AG04450 (cell line): ENCODE measurements around the gene RFX3. TPM values are rescaled to one million over a fixed set of nuclear protein-coding genes. Genes with fewer than 3 reads are reported as not detected.

Source experiments
- CTCF ChIA-PET: fragments of 300-600, 350-600 bp; formaldehyde crosslinking; extraction: SDS; loops from one replicate; lab custom pipeline; 2022; ENCODE audit warnings: antibody characterized with exemption, inconsistent platforms; lab: Charles Lee
- POLR2A ChIA-PET: fragments of 350-600 bp; formaldehyde crosslinking; extraction: SDS; loops from one replicate; lab custom pipeline; 2021; ENCODE audit warnings: antibody characterized with exemption, inconsistent platforms; lab: Yijun Ruan, JAX
- DNase-seq: peaks from one replicate; pipeline ENCODE4 v3.0.0-alpha.2; 2011; ENCODE audit warnings: low read depth, low spot score
- H3K27ac ChIP-seq: one replicate; pipeline ENCODE4 v1.5.1; 2012; ENCODE audit warnings: low read depth, low read length, control low read depth
- H3K27me3 ChIP-seq: one replicate; pipeline ENCODE4 v1.6.0; 2012; ENCODE audit warnings: low read length; ENCODE audit not compliant: control insufficient read depth, insufficient read depth
- H3K4me3 ChIP-seq: 2 replicates; pipeline ENCODE4 v1.5.1; 2011; ENCODE audit warnings: mild to moderate bottlenecking, low read depth, low read length, control low read depth
- H3K9me3 ChIP-seq: 2 replicates; pipeline ENCODE4 v1.5.1; 2012; ENCODE audit warnings: low read length; ENCODE audit not compliant: control insufficient read depth, insufficient read depth
- CTCF ChIP-seq: IDR thresholded peaks from 2 replicates; pipeline ENCODE4 v1.5.1; 2011; ENCODE audit warnings: low read depth, low read length, control low read depth, inconsistent platforms
- polyA plus RNA-seq: library from polyadenylated mRNA; depleted of rRNA; stranded (reverse); fragments of >200 nt; gene quantifications from 2 replicates; pipeline ENCODE4 v1.2.3, GENCODE V29; 2011

The RFX3 gene
- polyA plus RNA-seq, 1 experiment: 3.7 TPM

- Histone ChIP-seq H3K27me3 (no peaks in the 10 kb centered on the region), H3K27ac (no peak overlapping the region), H3K9me3 (no peaks in the 10 kb centered on the region), H3K4me3 (no peak overlapping the region)
- TF ChIP-seq CTCF: no peak
- POLR2A ChIA-PET: no interaction called here
- DNase-seq: no peak
- CTCF ChIA-PET: interaction anchor here (0.6 to 1.5 kb wide), 2 partner anchors 40 to 160 kb away, joined by 3 to 4 read pairs; no protein-coding TSS in a partner anchor
These were observed 244.4 kb downstream of the RFX3 start for GRCh38 chr9:3281399-3281798.

GRCh38 chr9:3277200-3277599 is 248.6 kb downstream of the RFX3 start:
- H3K27me3 ChIP-seq: no peaks in the 10 kb centered on the region
- ChIA-PET CTCF (no interaction called here), POLR2A (no interaction called here)
- H3K4me3 ChIP-seq: no peak overlapping the region
- no peak for TF ChIP-seq CTCF
- DNase-seq: no peak
- no peaks in the 10 kb centered on the region for H3K9me3 ChIP-seq
- H3K27ac ChIP-seq: no peak overlapping the region

GRCh38 chr9:3271581-3271980 is 254.2 kb downstream of the RFX3 start:
- Histone ChIP-seq H3K27ac (no peak overlapping the region), H3K9me3 (no peaks in the 10 kb centered on the region), H3K27me3 (no peaks in the 10 kb centered on the region), H3K4me3 (no peak overlapping the region)
- CTCF ChIA-PET: no interaction called here
- POLR2A ChIA-PET: no interaction called here
- TF ChIP-seq CTCF: no peak
- no peak for DNase-seq

GRCh38 chr9:3271157-3271556 is 254.6 kb downstream of the RFX3 start:
- Histone ChIP-seq H3K27me3 (no peaks in the 10 kb centered on the region), H3K27ac (no peak overlapping the region), H3K9me3 (no peaks in the 10 kb centered on the region), H3K4me3 (no peak overlapping the region)
- ChIA-PET POLR2A (no interaction called here), CTCF (no interaction called here)
- no peak for DNase-seq
- no peak for TF ChIP-seq CTCF

GRCh38 chr9:3268223-3268622 is 257.6 kb downstream of the RFX3 start:
- Histone ChIP-seq H3K27ac (no peak overlapping the region), H3K27me3 (no peaks in the 10 kb centered on the region), H3K9me3 (no peaks in the 10 kb centered on the region), H3K4me3 (no peak overlapping the region)
- no peak for TF ChIP-seq CTCF
- DNase-seq: no peak
- CTCF ChIA-PET: interaction anchor here (0.6 to 0.8 kb wide), 2 partner anchors 27 to 200 kb away, joined by 3 to 9 read pairs; no protein-coding TSS in a partner anchor
- POLR2A ChIA-PET: no interaction called here
